Sigmoid colon (tissue), 3 donors: Measurements from ENCODE around the gene DNAH17.

ENCODE experiments used
- POLR2A ChIP-seq, 2 donors: fragments of 450-650 bp; IDR thresholded peaks; one replicate each; pipeline ENCODE4 v1.6.1; 2016; ENCODE audit warnings: antibody characterized with exemption in 2 of 2, mild to moderate bottlenecking in 2 of 2, moderate library complexity in 2 of 2
- TF ChIP-seq, protein P1 (sequence below), 4 experiments: fragments of 450-650 bp in 3 of 4; fragments of 200-600 bp in 1 of 4; IDR thresholded peaks; one replicate each; pipeline ENCODE4 v1.5.1; 2016 to 2019; ENCODE audit warnings: antibody characterized with exemption in 4 of 4, mild to moderate bottlenecking in 3 of 4, moderate library complexity in 2 of 4

GRCh38 chr17:78514521-78514920 lies 62.7 kb downstream of the DNAH17 start:
- TF ChIP-seq POLR2A (IDR thresholded peaks at IDR 0.05): no peak
- TF ChIP-seq, protein P1, sequence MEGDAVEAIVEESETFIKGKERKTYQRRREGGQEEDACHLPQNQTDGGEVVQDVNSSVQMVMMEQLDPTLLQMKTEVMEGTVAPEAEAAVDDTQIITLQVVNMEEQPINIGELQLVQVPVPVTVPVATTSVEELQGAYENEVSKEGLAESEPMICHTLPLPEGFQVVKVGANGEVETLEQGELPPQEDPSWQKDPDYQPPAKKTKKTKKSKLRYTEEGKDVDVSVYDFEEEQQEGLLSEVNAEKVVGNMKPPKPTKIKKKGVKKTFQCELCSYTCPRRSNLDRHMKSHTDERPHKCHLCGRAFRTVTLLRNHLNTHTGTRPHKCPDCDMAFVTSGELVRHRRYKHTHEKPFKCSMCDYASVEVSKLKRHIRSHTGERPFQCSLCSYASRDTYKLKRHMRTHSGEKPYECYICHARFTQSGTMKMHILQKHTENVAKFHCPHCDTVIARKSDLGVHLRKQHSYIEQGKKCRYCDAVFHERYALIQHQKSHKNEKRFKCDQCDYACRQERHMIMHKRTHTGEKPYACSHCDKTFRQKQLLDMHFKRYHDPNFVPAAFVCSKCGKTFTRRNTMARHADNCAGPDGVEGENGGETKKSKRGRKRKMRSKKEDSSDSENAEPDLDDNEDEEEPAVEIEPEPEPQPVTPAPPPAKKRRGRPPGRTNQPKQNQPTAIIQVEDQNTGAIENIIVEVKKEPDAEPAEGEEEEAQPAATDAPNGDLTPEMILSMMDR (IDR thresholded peaks at IDR 0.05): no peak
